Astrocyte of the cerebellum (primary cell): ENCODE results near the gene APOBEC3A.
A peak's percentile ranks its signal among the peaks of the same experiment; 100 is the strongest.

Experiments
- DNase-seq: peaks from one replicate; pipeline ENCODE4 v3.0.0-alpha.2; 2011; ENCODE audit warnings: low read depth
- H3K4me3 ChIP-seq: 2 replicates; pipeline ENCODE4 v1.5.1; 2011; ENCODE audit warnings: mild to moderate bottlenecking, low read depth, low read length, moderate library complexity
- in situ Hi-C: cut with HindIII; loops from 2 replicates; pipeline ENCODE4 v1.10.0; 2017; ENCODE audit warnings: low sequenced_read_pairs
- TF ChIP-seq, protein P1 (sequence below): IDR thresholded peaks from 2 replicates; pipeline ENCODE4 v1.5.1; 2012; ENCODE audit warnings: low read length, low read depth, moderate library complexity, mild to moderate bottlenecking; ENCODE audit errors: missing control alignments

Gene APOBEC3A

DNA sequence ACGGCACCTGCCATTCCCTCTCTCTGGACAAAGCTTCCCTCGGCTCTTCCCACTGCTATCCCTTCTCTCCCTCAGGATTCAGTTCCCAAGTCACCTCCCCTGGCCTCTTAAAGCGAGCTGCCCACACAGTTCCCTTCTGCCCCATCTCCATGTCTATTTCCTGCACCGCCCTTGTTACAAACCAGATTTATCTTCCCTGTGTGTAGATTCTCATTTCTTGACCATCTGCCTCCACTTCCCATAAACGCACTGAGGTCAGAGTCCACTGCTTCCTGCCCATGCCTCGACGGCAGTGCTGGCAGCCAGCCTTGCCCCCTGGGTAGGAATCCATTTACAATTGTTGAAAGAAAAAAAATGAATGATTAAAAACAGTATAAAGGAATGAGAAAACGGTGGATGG is 13.1 kb downstream of the APOBEC3A start:
- TF ChIP-seq, protein P1, sequence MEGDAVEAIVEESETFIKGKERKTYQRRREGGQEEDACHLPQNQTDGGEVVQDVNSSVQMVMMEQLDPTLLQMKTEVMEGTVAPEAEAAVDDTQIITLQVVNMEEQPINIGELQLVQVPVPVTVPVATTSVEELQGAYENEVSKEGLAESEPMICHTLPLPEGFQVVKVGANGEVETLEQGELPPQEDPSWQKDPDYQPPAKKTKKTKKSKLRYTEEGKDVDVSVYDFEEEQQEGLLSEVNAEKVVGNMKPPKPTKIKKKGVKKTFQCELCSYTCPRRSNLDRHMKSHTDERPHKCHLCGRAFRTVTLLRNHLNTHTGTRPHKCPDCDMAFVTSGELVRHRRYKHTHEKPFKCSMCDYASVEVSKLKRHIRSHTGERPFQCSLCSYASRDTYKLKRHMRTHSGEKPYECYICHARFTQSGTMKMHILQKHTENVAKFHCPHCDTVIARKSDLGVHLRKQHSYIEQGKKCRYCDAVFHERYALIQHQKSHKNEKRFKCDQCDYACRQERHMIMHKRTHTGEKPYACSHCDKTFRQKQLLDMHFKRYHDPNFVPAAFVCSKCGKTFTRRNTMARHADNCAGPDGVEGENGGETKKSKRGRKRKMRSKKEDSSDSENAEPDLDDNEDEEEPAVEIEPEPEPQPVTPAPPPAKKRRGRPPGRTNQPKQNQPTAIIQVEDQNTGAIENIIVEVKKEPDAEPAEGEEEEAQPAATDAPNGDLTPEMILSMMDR: no peak
- in situ Hi-C loops: no loop called here
- no peak for DNase-seq
- no peak overlapping the region for H3K4me3 ChIP-seq

DNA sequence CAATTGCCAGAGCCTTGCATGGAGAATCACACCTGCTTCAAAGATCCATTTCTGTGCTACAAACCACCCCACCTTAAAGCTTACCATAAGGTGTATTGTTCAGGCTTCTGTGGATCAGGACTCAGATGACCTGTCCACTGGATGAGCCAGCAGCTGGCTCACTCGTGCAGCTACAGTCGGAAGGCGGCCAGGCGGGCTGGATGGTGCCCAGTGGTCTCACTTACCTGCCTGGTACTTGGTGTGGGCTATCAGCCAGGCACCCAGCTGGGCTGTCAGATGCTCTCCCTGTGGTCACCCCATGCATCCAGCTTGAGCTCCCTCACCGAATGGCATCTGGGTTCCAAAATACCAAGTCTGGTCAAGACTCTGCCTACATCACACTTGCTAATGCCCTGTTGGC is 13.8 kb downstream of the APOBEC3A start:
- no peak overlapping the region for H3K4me3 ChIP-seq
- no peak for DNase-seq
- in situ Hi-C loops: no loop called here
- TF ChIP-seq, protein P1: no peak

DNA sequence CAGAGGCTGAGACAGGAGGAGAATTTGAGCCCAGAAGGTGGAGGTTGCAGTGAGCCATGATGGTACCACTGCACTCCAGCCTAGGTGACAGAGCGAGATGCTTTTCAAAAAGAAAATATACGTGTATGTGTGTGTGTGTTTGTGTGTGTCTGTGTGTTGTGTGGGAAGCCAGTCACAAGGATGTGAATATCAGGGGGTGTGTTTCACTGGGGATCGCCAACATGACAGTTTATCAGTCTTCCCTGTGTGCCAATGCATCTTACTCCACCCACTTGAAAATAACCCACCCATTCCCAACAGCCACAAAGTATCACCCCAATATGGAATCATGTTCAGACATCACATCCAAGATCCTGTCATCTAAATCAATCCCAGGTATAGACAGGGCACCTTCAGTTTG is 14.4 kb downstream of the APOBEC3A start:
- DNase-seq: no peak
- H3K4me3 ChIP-seq: no peak overlapping the region
- in situ Hi-C loops: no loop called here
- TF ChIP-seq, protein P1: no peak

DNA sequence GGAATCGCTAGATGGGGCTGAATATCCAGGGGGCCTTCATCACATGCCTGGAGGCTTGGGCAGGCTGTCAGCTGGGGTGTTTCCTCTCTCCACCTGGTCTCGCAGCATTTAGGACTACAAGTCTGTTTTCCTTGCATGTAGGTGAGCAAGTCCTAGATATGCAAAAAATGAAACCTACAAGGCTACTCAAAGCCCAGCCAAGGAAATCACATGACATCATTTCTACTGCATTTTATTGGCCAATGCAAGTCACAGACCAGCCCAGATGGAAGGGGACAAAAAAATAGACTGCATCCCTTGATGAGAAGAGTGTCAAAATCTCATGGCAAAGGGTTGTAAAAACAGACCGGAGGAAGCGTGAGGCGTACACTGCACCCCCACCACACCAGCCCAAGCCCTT is 15.1 kb downstream of the APOBEC3A start:
- DNase-seq: no peak
- H3K4me3 ChIP-seq: no peak overlapping the region
- TF ChIP-seq, protein P1: no peak
- in situ Hi-C loops: no loop called here

DNA sequence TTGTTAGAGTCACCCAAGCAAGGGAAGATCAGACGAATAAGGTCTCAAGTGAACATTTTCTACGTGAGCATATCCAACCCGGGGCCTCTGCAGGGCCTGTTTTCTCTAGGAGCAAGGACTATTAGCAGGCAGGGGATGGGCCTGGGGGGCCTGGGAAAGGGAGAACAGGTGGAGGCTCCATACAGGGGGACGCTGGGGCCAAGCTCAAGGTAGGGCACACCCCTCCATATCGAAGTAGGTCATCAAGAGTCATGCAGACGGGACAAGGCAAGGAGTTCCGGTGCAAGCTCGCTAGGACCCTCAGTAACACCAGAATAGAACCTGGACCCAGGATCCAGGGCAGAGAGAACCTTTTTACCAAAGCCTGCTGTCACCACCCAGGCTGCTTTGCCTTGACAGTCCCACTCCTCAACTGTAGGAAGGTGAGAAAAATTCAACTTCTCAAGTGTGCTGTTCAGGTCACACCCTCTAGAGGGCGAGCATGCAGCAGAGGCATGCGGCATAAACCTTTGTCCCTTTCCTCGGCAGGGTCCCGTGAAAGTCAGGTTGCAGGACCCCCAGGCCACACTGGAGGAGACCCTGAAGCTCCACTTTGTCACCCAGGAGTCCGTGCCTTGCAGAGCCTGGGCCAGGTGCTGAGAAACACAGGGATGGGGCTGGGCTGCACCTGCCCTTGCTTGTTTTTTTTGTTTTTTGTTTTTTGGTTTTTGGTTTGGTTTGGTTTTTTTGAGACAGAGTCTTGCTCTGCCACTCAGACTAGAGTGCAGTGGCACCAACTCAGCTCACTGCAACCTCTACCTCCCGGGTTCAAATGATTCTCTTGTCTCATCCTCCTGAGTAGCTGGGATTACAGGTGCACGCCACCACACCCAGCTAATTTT is 16.1 kb downstream of the APOBEC3A start:
- no peak for DNase-seq
- in situ Hi-C loops: no loop called here
- TF ChIP-seq, protein P1: peak; percentile 70
- H3K4me3 ChIP-seq: no peak overlapping the region

DNA sequence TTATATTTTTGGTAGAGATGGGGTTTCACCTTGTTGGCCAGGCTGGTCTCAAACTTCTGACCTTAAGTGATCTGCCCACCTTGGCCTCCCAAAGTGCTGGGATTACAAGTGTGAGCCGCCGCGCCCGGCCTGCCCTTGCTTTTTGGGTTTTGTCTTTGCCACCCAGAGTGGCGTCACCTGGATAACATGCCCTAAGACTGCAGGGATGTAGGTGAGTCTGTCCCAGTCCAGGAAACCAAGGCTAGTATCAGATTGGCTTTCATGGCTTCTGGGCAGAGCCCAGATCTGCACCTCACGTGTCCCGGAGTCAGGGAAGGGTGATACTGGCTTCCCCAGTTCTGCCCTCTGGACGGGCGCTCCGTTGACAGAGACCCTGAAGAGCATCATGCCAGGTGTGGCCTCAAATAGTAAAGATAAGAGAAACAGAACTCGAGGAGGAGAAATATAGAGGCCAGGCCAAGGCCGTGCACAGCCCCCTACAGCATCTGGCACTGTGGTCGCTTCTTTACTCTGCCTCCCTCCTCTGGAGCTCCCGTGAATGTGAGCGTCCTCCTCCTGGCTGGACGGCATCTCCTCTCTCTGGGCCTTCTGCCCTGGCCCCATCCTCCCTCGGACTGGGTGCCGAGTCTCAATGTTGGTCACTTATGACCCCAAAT is 16.9 kb downstream of the APOBEC3A start:
- no peak for DNase-seq
- TF ChIP-seq, protein P1: no peak
- in situ Hi-C loops: no loop called here
- H3K4me3 ChIP-seq: no peak overlapping the region
